T-helper 2 cell treated with Interferon-gamma antibody and Interleukin-4, amounts not matched to agents 5 μg/mL and 100 μg/mL, for 36 hours (primary cell): ENCODE results near the gene BEND6.
"Not testable (repeated sequence)": the region's sequence is repeated elsewhere in the genome, so short reads cannot be mapped to it uniquely, and the experiment has no call there.

ENCODE experiments used
- DNase-seq: peaks from one replicate; pipeline ENCODE4 v3.0.0; 2021; ENCODE audit warnings: low spot score
- H3K27ac Mint-ChIP-seq: one replicate; pipeline ENCODE4 v1.8.0; 2021; ENCODE audit warnings: mild to moderate bottlenecking, mixed read lengths
- H3K27me3 Mint-ChIP-seq: one replicate; pipeline ENCODE4 v1.8.0; 2021; ENCODE audit warnings: low read depth, mixed read lengths
- H3K36me3 Mint-ChIP-seq: one replicate; pipeline ENCODE4 v1.8.0; 2021; ENCODE audit warnings: low read depth, mixed read lengths
- H3K4me1 Mint-ChIP-seq: one replicate; pipeline ENCODE4 v1.8.0; 2021; ENCODE audit warnings: low read depth, mixed read lengths
- H3K4me3 Mint-ChIP-seq: one replicate; pipeline ENCODE4 v1.8.0; 2022; ENCODE audit warnings: mild to moderate bottlenecking, moderate library complexity, mixed read lengths
- H3K9me3 Mint-ChIP-seq: one replicate; pipeline ENCODE4 v1.8.0; 2021; ENCODE audit warnings: mixed read lengths

The BEND6 gene

GRCh38 chr6:57013521-57013926 lies 58.6 kb downstream of the BEND6 start:
- H3K27ac Mint-ChIP-seq: no peak overlapping the region
- peaks cover 36% of the 10 kb centered on the region for H3K27me3 Mint-ChIP-seq
- no peak for DNase-seq

DNA sequence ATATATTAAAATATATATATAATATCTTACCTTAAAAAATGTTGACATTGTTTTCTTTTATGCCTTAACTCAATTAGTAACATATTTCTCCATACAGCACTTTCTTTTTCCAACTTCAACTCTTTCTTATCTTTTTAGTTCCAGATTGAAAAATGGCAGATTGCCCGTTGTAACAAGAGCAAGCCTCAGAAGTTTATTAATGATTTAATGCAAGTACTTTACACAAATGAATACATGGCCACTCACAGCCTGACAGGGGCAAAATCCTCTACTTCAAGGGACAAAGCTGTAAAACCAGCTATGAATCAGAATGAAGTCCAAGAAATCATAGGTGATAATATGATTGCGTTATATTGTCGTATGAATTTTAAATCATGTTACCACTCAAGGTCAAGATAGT lies 62.2 kb downstream of the BEND6 start:
- DNase-seq: no peak
- H3K27me3 Mint-ChIP-seq: peaks cover 28% of the 10 kb centered on the region

More at GRCh38 chr6:57013521-57013926, 58.6 kb downstream of the BEND6 start:
- no peaks in the 10 kb centered on the region for H3K36me3 Mint-ChIP-seq
- no peak overlapping the region for H3K4me3 Mint-ChIP-seq
- H3K9me3 Mint-ChIP-seq: no peaks in the 10 kb centered on the region
- no peaks in the 10 kb centered on the region for H3K4me1 Mint-ChIP-seq

GRCh38 chr6:57017841-57018240 lies 62.9 kb downstream of the BEND6 start:
- Mint-ChIP-seq H3K9me3 (no peaks in the 10 kb centered on the region), H3K36me3 (no peaks in the 10 kb centered on the region), H3K27ac (no peak overlapping the region), H3K4me1 (no peaks in the 10 kb centered on the region), H3K4me3 (no peak overlapping the region), H3K27me3 (peaks cover 28% of the 10 kb centered on the region)
- DNase-seq: no peak

More for the DNA sequence above, 62.2 kb downstream of the BEND6 start:
- H3K4me3 Mint-ChIP-seq: no peak overlapping the region
- no peaks in the 10 kb centered on the region for H3K9me3 Mint-ChIP-seq
- H3K4me1 Mint-ChIP-seq: no peaks in the 10 kb centered on the region
- H3K36me3 Mint-ChIP-seq: no peaks in the 10 kb centered on the region
- H3K27ac Mint-ChIP-seq: no peak overlapping the region

DNA sequence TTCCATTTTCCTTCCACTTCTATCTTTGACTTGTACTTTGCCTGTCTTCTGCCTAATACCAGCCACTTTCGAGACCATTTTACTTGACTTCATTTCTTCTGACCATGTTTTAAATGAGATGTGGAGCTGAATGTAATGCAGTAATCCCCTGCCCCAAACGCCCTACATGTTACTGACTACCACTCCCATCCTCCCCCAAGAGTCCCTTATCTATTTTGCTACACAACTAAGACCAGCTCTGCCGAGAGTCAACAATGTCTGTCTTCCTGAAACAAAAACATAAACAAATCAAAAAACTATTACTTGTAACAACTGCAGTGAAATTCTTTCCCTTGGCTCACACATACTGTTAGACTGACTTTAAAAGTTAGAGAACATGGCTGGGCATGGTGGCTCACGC lies 64.5 kb downstream of the BEND6 start:
- no peak for DNase-seq
- H3K27me3 Mint-ChIP-seq: peaks cover 20% of the 10 kb centered on the region
- peaks cover 4% of the 10 kb centered on the region for H3K9me3 Mint-ChIP-seq
- H3K4me1 Mint-ChIP-seq: no peaks in the 10 kb centered on the region
- H3K27ac Mint-ChIP-seq: no peak overlapping the region
- H3K36me3 Mint-ChIP-seq: no peaks in the 10 kb centered on the region
- no peak overlapping the region for H3K4me3 Mint-ChIP-seq

DNA sequence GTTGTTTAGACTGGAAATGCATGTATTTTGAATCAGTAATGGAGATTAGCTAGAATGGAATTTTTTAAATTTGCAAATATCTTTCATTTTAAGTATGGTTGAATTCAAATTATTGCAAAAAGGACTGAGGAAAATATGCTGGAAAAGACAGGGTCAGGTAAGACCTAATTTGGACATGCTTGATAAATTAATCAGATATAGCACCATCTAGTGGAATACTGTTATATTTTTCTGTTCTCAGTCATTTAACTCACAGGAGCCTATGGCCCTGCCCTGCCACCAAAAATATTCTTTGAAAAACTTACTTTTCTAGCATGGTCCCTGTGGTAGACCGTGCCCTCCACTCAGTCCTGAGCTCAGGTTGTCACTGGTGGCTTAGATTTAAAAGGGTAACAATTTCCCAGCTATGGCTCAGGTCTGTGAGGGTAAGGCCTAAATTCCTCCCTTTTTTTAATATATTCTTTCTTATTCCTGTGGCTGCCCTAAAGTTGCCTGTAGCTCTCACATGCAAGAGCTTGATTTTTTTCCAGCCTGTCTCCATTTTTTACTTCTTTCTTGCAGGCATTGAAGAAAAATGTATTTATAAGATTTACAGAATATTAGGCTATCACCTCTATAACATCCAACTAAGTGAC lies 66.3 kb downstream of the BEND6 start:
- Mint-ChIP-seq H3K9me3 (peaks cover 19% of the 10 kb centered on the region), H3K4me3 (no peak overlapping the region), H3K27me3 (peaks cover 32% of the 10 kb centered on the region), H3K36me3 (no peaks in the 10 kb centered on the region), H3K27ac (no peak overlapping the region), H3K4me1 (no peaks in the 10 kb centered on the region)
- DNase-seq: no peak

DNA sequence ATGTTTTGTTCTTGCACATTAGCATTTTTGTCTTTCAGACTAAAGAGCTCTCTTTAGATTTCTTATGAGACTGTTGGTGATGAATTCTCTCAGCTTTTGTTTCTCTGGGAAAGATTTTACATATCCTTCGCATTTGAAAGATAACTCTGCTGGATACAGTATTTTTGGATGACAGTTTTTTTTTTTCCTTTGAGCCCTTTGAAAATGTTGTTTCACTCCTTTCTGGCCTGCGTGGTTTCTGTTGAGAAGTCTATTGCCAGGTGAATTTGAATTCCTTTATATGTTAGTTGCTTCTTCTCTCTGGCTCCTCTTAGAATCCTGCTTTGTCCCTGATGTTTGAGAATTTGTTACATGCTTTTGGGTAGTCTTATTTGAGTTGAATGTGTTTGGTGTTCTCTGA lies 69.4 kb downstream of the BEND6 start:
- no peaks in the 10 kb centered on the region for H3K4me1 Mint-ChIP-seq
- no peak overlapping the region for H3K27ac Mint-ChIP-seq
- H3K36me3 Mint-ChIP-seq: no peaks in the 10 kb centered on the region
- peaks cover 19% of the 10 kb centered on the region for H3K9me3 Mint-ChIP-seq
- no peak for DNase-seq
- peaks cover 27% of the 10 kb centered on the region for H3K27me3 Mint-ChIP-seq
- no peak overlapping the region for H3K4me3 Mint-ChIP-seq

DNA sequence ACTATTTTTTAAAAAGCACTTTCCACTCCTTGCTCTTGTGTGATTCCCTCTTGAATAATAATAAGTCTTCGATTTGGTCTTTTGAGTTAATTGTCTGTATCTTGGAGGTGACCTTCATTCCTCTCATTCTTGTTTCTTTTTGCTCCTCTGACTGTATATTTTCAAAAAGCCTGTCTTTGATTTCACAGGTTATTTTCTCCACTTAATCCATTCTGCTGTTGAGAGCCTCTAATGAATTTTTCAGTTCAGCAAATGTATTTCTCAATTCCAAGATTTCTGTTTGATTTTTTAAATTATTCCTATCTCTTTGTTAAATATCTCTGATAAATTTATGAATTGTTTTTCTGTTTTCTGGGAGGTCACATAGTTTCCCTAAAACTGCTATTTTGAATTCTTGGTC lies 69.9 kb downstream of the BEND6 start:
- H3K4me3 Mint-ChIP-seq: no peak overlapping the region
- H3K27ac Mint-ChIP-seq: no peak overlapping the region
- peaks cover 27% of the 10 kb centered on the region for H3K27me3 Mint-ChIP-seq
- peaks cover 19% of the 10 kb centered on the region for H3K9me3 Mint-ChIP-seq
- no peaks in the 10 kb centered on the region for H3K4me1 Mint-ChIP-seq
- no peak for DNase-seq
- H3K36me3 Mint-ChIP-seq: no peaks in the 10 kb centered on the region

DNA sequence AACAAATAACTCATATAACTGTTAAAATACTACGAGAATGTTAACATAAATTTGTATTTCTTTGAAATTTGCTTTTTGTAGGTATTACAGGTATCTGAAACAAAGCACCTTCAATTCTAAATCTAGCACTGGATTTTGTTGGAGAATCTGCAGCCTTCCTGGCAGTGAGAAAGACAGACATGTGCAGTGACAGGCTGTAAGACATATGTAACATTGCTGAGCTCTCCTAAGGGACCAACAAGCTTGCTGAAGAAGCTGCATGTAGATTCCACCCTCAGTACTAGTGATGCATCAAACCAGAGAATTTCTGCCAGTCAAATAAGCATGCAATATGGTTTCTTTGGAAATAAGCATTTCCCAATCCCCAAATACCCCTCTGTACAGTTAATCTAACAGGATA lies 71.1 kb downstream of the BEND6 start:
- Mint-ChIP-seq H3K27ac (no peak overlapping the region), H3K27me3 (peaks cover 27% of the 10 kb centered on the region), H3K4me1 (no peaks in the 10 kb centered on the region), H3K4me3 (no peak overlapping the region), H3K9me3 (peaks cover 19% of the 10 kb centered on the region), H3K36me3 (no peaks in the 10 kb centered on the region)
- no peak for DNase-seq

- Mint-ChIP-seq H3K9me3 (peaks cover 19% of the 10 kb centered on the region), H3K27me3 (peaks cover 35% of the 10 kb centered on the region), H3K4me3 (no peak overlapping the region), H3K36me3 (no peaks in the 10 kb centered on the region), H3K4me1 (no peaks in the 10 kb centered on the region), H3K27ac (no peak overlapping the region)
- DNase-seq: no peak
Measured at GRCh38 chr6:57027301-57027700, 72.4 kb downstream of the BEND6 start.

- DNase-seq: no peak
- Mint-ChIP-seq H3K4me3 (no peak overlapping the region), H3K36me3 (no peaks in the 10 kb centered on the region), H3K9me3 (peaks cover 16% of the 10 kb centered on the region), H3K27me3 (peaks cover 45% of the 10 kb centered on the region), H3K27ac (no peak overlapping the region), H3K4me1 (peaks cover 3% of the 10 kb centered on the region)
Measured at GRCh38 chr6:57029213-57029612, 74.3 kb downstream of the BEND6 start.

DNA sequence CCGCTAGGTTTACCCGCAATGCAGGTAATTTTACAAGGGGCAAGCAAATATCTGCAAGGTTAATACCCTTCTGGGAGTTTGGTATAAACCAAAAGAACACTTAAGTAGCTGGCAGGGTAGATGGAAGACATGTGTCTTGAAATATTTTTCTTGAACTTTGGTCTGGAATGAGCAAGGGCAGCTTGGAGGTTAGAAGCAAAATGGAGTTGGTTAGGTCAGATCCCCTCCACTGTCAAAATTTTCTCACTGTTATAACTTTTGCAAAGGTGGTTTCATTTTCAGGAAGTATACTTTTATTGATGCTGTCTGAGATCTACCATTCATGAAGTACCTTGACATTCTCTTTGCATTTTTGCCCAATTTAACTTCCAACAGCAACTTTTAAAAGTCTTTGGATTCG lies 78.3 kb downstream of the BEND6 start:
- H3K9me3 Mint-ChIP-seq: no peaks in the 10 kb centered on the region
- H3K36me3 Mint-ChIP-seq: no peaks in the 10 kb centered on the region
- no peak for DNase-seq
- no peak overlapping the region for H3K4me3 Mint-ChIP-seq
- peaks cover 3% of the 10 kb centered on the region for H3K4me1 Mint-ChIP-seq
- H3K27me3 Mint-ChIP-seq: peaks cover 47% of the 10 kb centered on the region
- no peak overlapping the region for H3K27ac Mint-ChIP-seq

DNA sequence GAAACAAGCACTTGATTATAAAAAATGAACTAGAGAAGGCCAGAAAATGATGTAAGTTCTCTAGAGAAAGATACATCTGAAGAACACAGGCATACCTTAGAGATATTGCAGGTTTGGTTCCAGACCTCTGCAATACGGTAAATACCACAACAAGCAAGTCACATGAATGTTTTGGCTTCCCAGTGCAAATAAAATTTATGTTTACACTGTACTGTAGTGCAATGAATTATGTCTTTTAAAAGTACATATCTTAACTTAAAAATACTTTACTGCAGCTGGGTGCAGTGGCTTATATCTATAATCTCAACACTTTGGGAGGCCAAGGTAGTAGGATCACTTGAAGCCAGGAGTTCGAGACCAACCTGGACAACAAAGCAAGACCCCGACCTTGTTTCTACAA lies 80.6 kb downstream of the BEND6 start:
- DNase-seq: no peak
- Mint-ChIP-seq H3K4me3 (no peak overlapping the region), H3K4me1 (peaks cover 3% of the 10 kb centered on the region), H3K36me3 (no peaks in the 10 kb centered on the region), H3K27me3 (peaks cover 47% of the 10 kb centered on the region), H3K9me3 (no peaks in the 10 kb centered on the region), H3K27ac (no peak overlapping the region)

DNA sequence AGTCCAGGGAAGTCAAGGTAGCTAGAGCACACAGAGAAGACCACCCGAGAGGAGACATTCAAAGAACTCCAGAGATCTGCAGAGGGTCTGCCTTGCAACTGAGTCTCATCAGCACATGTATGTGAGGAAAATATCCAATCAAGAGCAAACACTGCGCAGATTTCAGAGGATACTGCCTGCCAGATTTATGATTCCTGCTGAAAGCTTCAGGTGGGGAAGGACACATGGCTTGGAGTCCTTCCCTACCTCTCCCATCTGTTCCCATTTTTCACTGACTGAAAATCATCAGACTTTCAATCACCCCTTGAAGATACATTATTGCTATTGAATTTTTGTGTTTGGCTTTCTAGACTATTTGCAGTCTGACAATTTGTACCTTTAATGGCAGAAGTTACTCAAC lies 84.0 kb downstream of the BEND6 start:
- Mint-ChIP-seq H3K27me3 (peaks cover 54% of the 10 kb centered on the region), H3K27ac (no peak overlapping the region), H3K4me3 (no peak overlapping the region), H3K4me1 (no peaks in the 10 kb centered on the region), H3K36me3 (no peaks in the 10 kb centered on the region), H3K9me3 (no peaks in the 10 kb centered on the region)
- DNase-seq: no peak

DNA sequence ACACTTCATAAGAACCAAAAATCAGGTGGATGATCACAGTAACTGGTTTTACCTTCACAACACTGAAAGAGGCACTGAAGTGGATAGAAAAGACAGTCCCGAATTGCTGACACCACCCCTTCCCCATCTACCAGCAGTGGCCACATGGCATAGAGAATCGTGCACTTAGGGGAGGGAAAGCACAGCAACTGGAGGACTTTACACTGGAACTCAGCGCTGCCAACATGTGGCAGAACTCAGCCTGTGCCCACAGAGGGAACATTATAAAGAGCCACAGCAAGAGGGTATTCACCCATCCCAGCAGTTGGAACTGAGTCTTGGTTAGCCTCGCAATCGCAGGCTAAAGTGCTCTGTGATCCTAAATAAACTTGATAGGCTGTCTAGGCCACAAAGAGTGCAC lies 85.1 kb downstream of the BEND6 start:
- DNase-seq: no peak
- Mint-ChIP-seq H3K9me3 (no peaks in the 10 kb centered on the region), H3K27me3 (peaks cover 58% of the 10 kb centered on the region), H3K27ac (no peak overlapping the region), H3K4me1 (no peaks in the 10 kb centered on the region), H3K36me3 (no peaks in the 10 kb centered on the region), H3K4me3 (no peak overlapping the region)

GRCh38 chr6:57044061-57044460 lies 89.2 kb downstream of the BEND6 start:
- H3K4me1 Mint-ChIP-seq: peaks cover 14% of the 10 kb centered on the region
- H3K9me3 Mint-ChIP-seq, H3K27ac Mint-ChIP-seq, H3K4me3 Mint-ChIP-seq, H3K36me3 Mint-ChIP-seq, DNase-seq: not testable (repeated sequence)
- H3K27me3 Mint-ChIP-seq: peaks cover 48% of the 10 kb centered on the region
